Uterus (tissue), 2 donors: ENCODE measurements around the gene SHH.

ENCODE experiments used
- CTCF ChIP-seq, 4 experiments: fragments of 200-600 bp in 2 of 4; fragments of 450-650 bp in 2 of 4; sonication (generic) in 2 of 4; IDR thresholded peaks; one replicate each; pipeline ENCODE4 v1.5.1; 2016 to 2019; ENCODE audit warnings: antibody characterized with exemption in 4 of 4, mild to moderate bottlenecking in 2 of 4, moderate library complexity in 1 of 4
- POLR2A ChIP-seq, 2 donors: fragments of 450-650 bp; IDR thresholded peaks; one replicate each; pipeline ENCODE4 v1.6.1; 2016; ENCODE audit warnings: antibody characterized with exemption in 2 of 2, mild to moderate bottlenecking in 1 of 2, moderate library complexity in 1 of 2

- no peak for TF ChIP-seq CTCF (IDR thresholded peaks at IDR 0.05)
- TF ChIP-seq POLR2A (IDR thresholded peaks at IDR 0.05): no peak
Measured at GRCh38 chr7:155782466-155782865, 29.8 kb downstream of the SHH start.
